ENCODE results near the gene CLIC5. TPM values are rescaled to one million over a fixed set of nuclear protein-coding genes. Genes with fewer than 3 reads are reported as not detected.

Gene CLIC5
- total RNA-seq, 4 donors from 2014 or later: 2.8 to 6.9 (median 5.0) TPM

DNA sequence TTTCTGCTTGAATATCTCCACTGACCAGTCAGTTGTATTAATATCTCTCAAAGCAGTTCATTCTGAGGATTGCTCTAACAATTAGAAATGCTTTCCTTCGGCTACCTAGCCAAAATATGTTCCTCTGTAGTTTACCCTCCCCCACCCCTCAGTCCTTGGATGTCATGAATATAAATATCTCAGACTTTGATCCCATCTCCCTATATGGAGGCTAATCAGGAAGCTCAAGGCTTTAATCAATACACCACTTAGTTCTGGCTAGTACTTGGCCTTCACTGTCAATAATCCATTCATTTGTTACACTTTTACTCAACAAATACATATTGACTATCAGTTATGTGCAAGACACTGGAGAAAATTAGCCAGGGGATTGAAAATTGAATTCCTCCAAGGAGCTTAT, 60.1 kb downstream of the CLIC5 start:
- no peak overlapping the region for H3K4me3 ChIP-seq
- TF ChIP-seq, protein P1, sequence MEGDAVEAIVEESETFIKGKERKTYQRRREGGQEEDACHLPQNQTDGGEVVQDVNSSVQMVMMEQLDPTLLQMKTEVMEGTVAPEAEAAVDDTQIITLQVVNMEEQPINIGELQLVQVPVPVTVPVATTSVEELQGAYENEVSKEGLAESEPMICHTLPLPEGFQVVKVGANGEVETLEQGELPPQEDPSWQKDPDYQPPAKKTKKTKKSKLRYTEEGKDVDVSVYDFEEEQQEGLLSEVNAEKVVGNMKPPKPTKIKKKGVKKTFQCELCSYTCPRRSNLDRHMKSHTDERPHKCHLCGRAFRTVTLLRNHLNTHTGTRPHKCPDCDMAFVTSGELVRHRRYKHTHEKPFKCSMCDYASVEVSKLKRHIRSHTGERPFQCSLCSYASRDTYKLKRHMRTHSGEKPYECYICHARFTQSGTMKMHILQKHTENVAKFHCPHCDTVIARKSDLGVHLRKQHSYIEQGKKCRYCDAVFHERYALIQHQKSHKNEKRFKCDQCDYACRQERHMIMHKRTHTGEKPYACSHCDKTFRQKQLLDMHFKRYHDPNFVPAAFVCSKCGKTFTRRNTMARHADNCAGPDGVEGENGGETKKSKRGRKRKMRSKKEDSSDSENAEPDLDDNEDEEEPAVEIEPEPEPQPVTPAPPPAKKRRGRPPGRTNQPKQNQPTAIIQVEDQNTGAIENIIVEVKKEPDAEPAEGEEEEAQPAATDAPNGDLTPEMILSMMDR (IDR thresholded peaks at IDR 0.05): no peak
- TF ChIP-seq POLR2A (IDR thresholded peaks at IDR 0.05) (no peak), POLR2AphosphoS5 (IDR thresholded peaks at IDR 0.05) (no peak), EP300 (IDR thresholded peaks at IDR 0.05) (no peak)
- no peak overlapping the region for H3K27ac ChIP-seq
- no peak for ATAC-seq
- no peaks in the 10 kb centered on the region for H3K36me3 ChIP-seq
- WGBS, 2 donors (ENCODE audit: low coverage in 1 of 2): 89 to 90% methylated on average over 1 of the region's 1 CpG
- no peaks in the 10 kb centered on the region for H3K9me3 ChIP-seq
- no peaks in the 10 kb centered on the region for H3K27me3 ChIP-seq
- H3K4me1 ChIP-seq: peaks cover 0 to 11% (median 4%) of the 10 kb centered on the region in 3 donors

DNA sequence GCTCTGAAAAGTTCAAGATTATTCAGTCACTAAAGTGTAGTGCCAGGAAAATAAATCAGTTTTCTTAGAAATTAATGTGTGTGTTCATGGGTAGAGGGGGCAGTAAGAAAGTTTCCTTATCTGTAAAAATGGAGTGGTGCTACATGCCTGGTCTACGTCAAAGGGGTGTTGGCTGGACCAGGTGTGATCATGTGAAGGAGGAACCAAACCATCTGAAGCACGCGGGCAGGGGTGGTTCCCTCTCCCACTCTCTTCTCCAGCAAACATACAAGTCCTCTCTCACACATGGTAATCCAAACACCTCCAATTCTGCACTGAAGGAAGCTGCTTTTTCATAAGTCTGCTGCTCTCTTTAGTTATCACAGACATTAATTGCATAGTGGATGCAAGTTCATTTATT, 63.1 kb downstream of the CLIC5 start:
- TF ChIP-seq POLR2A (IDR thresholded peaks at IDR 0.05): no peak
- TF ChIP-seq, protein P1 (IDR thresholded peaks at IDR 0.05): no peak
- TF ChIP-seq EP300 (IDR thresholded peaks at IDR 0.05): no peak
- TF ChIP-seq POLR2AphosphoS5 (IDR thresholded peaks at IDR 0.05): no peak
- WGBS, 2 donors (ENCODE audit: low coverage in 1 of 2): 71 to 96% methylated on average over 3 of the region's 3 CpGs
- no peak overlapping the region for H3K4me3 ChIP-seq
- H3K27me3 ChIP-seq: no peaks in the 10 kb centered on the region
- H3K9me3 ChIP-seq: no peaks in the 10 kb centered on the region
- no peak for ATAC-seq
- H3K4me1 ChIP-seq: peaks cover 0 to 11% (median 4%) of the 10 kb centered on the region in 3 donors
- H3K27ac ChIP-seq: no peak overlapping the region
- no peaks in the 10 kb centered on the region for H3K36me3 ChIP-seq

DNA sequence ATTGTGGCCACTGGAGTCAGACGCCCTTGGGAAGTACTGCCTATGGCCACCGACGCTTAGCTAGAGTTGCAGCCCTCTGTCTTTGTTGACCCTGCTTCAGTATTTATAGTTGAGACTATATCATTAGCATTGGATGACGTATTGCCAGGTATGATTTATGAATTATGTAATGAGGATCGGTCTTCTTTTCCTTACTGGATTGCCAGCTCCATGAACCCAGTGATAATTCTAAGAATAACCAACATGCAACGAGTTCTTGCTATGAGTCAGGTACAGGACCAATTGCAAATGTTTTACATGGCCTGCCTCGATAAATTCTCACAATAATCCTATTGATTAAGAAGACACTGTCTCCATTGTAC, 63.5 kb downstream of the CLIC5 start:
- Histone ChIP-seq H3K36me3 (no peaks in the 10 kb centered on the region), H3K9me3 (no peaks in the 10 kb centered on the region), H3K27ac (no peak overlapping the region), H3K27me3 (no peaks in the 10 kb centered on the region), H3K4me3 (no peak overlapping the region), H3K4me1 (peaks cover 0 to 11% (median 4%) of the 10 kb centered on the region in 3 donors)
- no peak for ATAC-seq
- TF ChIP-seq POLR2A (IDR thresholded peaks at IDR 0.05) (no peak), EP300 (IDR thresholded peaks at IDR 0.05) (no peak), POLR2AphosphoS5 (IDR thresholded peaks at IDR 0.05) (no peak)
- TF ChIP-seq, protein P1 (IDR thresholded peaks at IDR 0.05): no peak
- WGBS, 2 donors (ENCODE audit: low coverage in 1 of 2): 55 to 81% methylated on average over 4 to 7 of the region's 7 CpGs

DNA sequence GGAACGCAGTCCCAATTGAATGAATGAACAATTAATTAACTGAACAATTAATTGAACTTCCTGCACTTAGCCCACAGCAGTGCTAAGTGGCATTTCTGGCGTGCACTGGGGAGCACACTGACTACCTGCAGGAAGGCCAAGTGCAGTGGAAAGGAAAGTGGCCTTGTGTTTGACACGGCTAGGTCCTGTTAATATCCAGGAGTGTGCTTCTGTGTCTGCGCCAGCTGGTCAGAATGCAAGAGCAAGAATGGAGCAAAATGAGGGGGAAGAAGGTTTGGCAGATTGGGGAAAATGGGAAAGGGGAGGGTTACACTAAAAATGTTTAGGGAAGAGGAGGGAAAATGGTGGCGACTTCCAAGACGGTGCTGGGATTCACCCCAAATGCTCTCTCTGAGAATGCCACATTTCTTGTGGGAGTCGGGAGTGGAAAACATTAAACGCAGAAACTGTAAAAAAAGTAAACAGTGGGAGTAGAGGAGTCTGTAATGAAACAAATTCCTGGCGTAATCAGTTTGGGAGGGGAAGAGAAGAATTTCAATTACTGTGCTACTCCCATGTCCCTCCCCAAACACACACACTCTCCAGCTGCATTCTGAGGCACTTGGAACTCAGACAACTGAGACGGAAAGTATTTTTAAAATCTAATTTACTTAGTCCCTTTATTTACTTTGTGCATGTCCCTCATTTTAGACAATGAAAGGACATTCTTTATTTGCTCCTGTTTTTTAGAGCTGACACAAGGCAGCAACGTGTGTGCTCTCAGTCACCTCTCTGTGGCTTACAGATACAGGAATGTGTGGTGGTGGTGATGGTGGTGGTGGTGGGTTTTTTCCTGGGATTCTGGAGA, 64.1 kb downstream of the CLIC5 start:
- Histone ChIP-seq H3K36me3 (no peaks in the 10 kb centered on the region), H3K9me3 (no peaks in the 10 kb centered on the region), H3K4me3 (no peak overlapping the region), H3K27me3 (no peaks in the 10 kb centered on the region), H3K27ac (no peak overlapping the region), H3K4me1 (peaks cover 0 to 11% (median 4%) of the 10 kb centered on the region in 3 donors)
- 32 to 45% methylated on average over 9 to 10 of the region's 11 CpGs for WGBS, 2 donors (ENCODE audit: low coverage in 1 of 2)
- ATAC-seq: no peak
- TF ChIP-seq POLR2AphosphoS5 (IDR thresholded peaks at IDR 0.05) (no peak), EP300 (IDR thresholded peaks at IDR 0.05) (no peak), POLR2A (IDR thresholded peaks at IDR 0.05) (no peak)
- TF ChIP-seq, protein P1 (IDR thresholded peaks at IDR 0.05): no peak

DNA sequence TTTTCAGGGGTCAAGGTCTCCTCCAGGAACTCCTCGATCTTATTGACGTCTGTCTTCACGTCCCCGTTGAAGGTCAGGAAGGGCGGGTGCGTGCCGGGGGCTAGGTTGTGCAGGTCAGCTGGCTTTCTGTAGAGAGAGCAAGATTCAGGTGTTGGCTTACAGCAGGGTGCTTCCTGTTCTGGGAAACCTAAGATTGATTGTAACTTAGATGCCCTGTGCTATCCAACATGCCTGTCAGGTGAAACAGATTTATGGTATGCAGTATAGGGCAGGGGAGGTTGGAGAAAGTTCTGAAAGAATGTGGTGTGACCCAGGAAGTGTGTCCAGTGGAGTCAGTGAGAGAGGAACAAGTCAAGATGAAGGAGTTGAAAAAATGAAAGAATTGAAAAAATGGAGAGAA, 66.4 kb downstream of the CLIC5 start:
- no peak for ATAC-seq
- Histone ChIP-seq H3K36me3 (no peaks in the 10 kb centered on the region), H3K27me3 (no peaks in the 10 kb centered on the region), H3K4me1 (peaks cover 0 to 11% (median 4%) of the 10 kb centered on the region in 3 donors), H3K27ac (no peak overlapping the region), H3K4me3 (no peak overlapping the region), H3K9me3 (no peaks in the 10 kb centered on the region)
- 91% methylated on average over 7 of the region's 7 CpGs; no CpG with 5 or more reads in 1 of the 2 donors for WGBS, 2 donors (ENCODE audit: low coverage in 1 of 2)
- no peak for TF ChIP-seq EP300 (IDR thresholded peaks at IDR 0.05)
- TF ChIP-seq, protein P1 (IDR thresholded peaks at IDR 0.05): no peak
- TF ChIP-seq POLR2A (IDR thresholded peaks at IDR 0.05): no peak
- no peak for TF ChIP-seq POLR2AphosphoS5 (IDR thresholded peaks at IDR 0.05)

Measured in gastroesophageal sphincter (tissue), 4 donors.